Endothelial cell of umbilical vein (primary cell): Measurements from ENCODE around the gene SEMA4G. TPM values are rescaled to one million over a fixed set of nuclear protein-coding genes. Genes with fewer than 3 reads are reported as not detected.

Source experiments
- BruUV-seq: library from RNA; stranded (reverse); fragments of 400-500 nt; replicated peaks from 2 replicates; lab custom pipeline; 2021; lab: Mats Ljungman, UMichigan
- CTCF ChIA-PET: fragments of 300-600, 350-600 bp; sonication (Branson Sonifier 250); formaldehyde crosslinking; loops from one replicate; lab custom pipeline; 2021; ENCODE audit warnings: antibody characterized with exemption, inconsistent platforms; lab: Charles Lee
- POLR2A ChIA-PET: fragments of 300-600, 350-600 bp; sonication (Branson Sonifier 250); formaldehyde crosslinking; loops from one replicate; lab custom pipeline; 2021; ENCODE audit warnings: antibody characterized with exemption, inconsistent platforms; lab: Charles Lee
- DNase-seq: peaks from one replicate; pipeline ENCODE4 v3.0.0-alpha.2; 2011; ENCODE audit warnings: low read depth, low spot score
- FAIRE-seq: peaks from 2 replicates; lab custom pipeline; 2011; peaks lifted over from hg19 to GRCh38; lab: Jason Lieb, UNC
- H2AFZ ChIP-seq: 2 replicates; pipeline ENCODE4 v1.6.0; 2012; ENCODE audit warnings: low read depth, low read length, control low read depth, inconsistent platforms
- H3K27ac ChIP-seq: 2 replicates; pipeline ENCODE4 v1.5.1; 2011; ENCODE audit warnings: low read depth, mild to moderate bottlenecking, control low read depth, low read length, moderate library complexity; ENCODE audit not compliant: insufficient read depth
- H3K27me3 ChIP-seq, 2 experiments: 2 replicates each; pipeline versions ENCODE4 v1.6.0 to v1.6.1; 2011; ENCODE audit warnings: low read length in 2 of 2, mixed read lengths in 1 of 2; ENCODE audit not compliant: control insufficient read depth in 2 of 2, insufficient read depth in 2 of 2
- H3K36me3 ChIP-seq, 2 experiments: 2 replicates in 1 of 2; 3 replicates in 1 of 2; pipeline ENCODE4 v1.5.1; 2011; ENCODE audit warnings: low read length in 2 of 2, mild to moderate bottlenecking in 1 of 2, moderate library complexity in 1 of 2; ENCODE audit not compliant: control insufficient read depth in 2 of 2, insufficient read depth in 2 of 2; ENCODE audit errors: extremely low read depth in 1 of 2
- H3K4me1 ChIP-seq: 3 replicates; pipeline ENCODE4 v1.5.1; 2011; ENCODE audit warnings: mild to moderate bottlenecking, low read length; ENCODE audit not compliant: control insufficient read depth, insufficient read depth; ENCODE audit errors: extremely low read depth
- H3K4me2 ChIP-seq: 2 replicates; pipeline ENCODE4 v1.6.1; 2011; ENCODE audit warnings: low read length, control low read depth, mixed read lengths; ENCODE audit not compliant: insufficient read depth
- H3K4me3 ChIP-seq, 3 experiments: fragments of 200-600 bp in 1 of 3; sonication (generic), shearing (Covaris generic) in 1 of 3; replicated peaks in 1 of 3; 2 replicates each; pipeline ENCODE4 v1.5.1; 2011 to 2016; ENCODE audit warnings: control low read depth in 3 of 3, low read length in 3 of 3, mild to moderate bottlenecking in 2 of 3, inconsistent platforms in 1 of 3, low read depth in 1 of 3, moderate library complexity in 1 of 3; ENCODE audit not compliant: insufficient read depth in 1 of 3
- H3K79me2 ChIP-seq: 2 replicates; pipeline ENCODE4 v1.6.0; 2012; ENCODE audit warnings: low read length, inconsistent platforms; ENCODE audit not compliant: control insufficient read depth, insufficient read depth
- H3K9ac ChIP-seq: replicated peaks from 2 replicates; pipeline ENCODE3; 2011; ENCODE audit warnings: low read length, control low read depth; ENCODE audit not compliant: insufficient read depth; ENCODE audit errors: extremely low read depth
- H3K9me1 ChIP-seq: replicated peaks from 3 replicates; pipeline ENCODE4 v1.6.0; 2011; ENCODE audit warnings: mild to moderate bottlenecking, low read length; ENCODE audit not compliant: control insufficient read depth, insufficient read depth; ENCODE audit errors: extremely low read depth
- H3K9me3 ChIP-seq: replicated peaks from 2 replicates; pipeline ENCODE4 v1.5.1; 2012; ENCODE audit warnings: low read length, inconsistent platforms; ENCODE audit not compliant: control insufficient read depth, insufficient read depth
- H4K20me1 ChIP-seq: replicated peaks from 2 replicates; pipeline ENCODE3; 2011; ENCODE audit warnings: mild to moderate bottlenecking, low read length; ENCODE audit not compliant: control insufficient read depth, insufficient read depth; ENCODE audit errors: extremely low read depth
- EZH2 ChIP-seq: IDR thresholded peaks from 2 replicates; pipeline ENCODE4 v1.6.1; 2012; ENCODE audit warnings: borderline replicate concordance, low read depth, mild to moderate bottlenecking, moderate library complexity, low read length, inconsistent platforms; ENCODE audit not compliant: severe bottlenecking
- JUN ChIP-seq: IDR thresholded peaks from 2 replicates; pipeline ENCODE4 v1.6.1; 2011; ENCODE audit warnings: borderline replicate concordance, low read depth; ENCODE audit not compliant: insufficient read length, insufficient read depth
- POLR2AphosphoS5 ChIP-seq: IDR thresholded peaks from 2 replicates; pipeline ENCODE4 v1.6.1; 2012; ENCODE audit warnings: low read depth, mild to moderate bottlenecking, control low read depth, low read length, moderate library complexity; ENCODE audit not compliant: insufficient read depth
- dilution Hi-C: fragments of 300-500 bp; cut with MboI; formaldehyde crosslinking; loops from one replicate; pipeline ENCODE4 v1.15.0; 2019; ENCODE audit warnings: low sequenced_read_pairs; ENCODE audit not compliant: extremely low pct_ligation_motif_present
- intact Hi-C: fragments of 100-400 bp; cut with micrococcal nuclease; formaldehyde crosslinking; loops from one replicate; pipeline ENCODE4 v1.10.0; 2022
- polyA plus RNA-seq, 4 experiments: library from polyadenylated mRNA; depleted of rRNA in 3 of 4; stranded (reverse) in 3 of 4; unstranded in 1 of 4; fragments of >200 nt; gene quantifications; 2 replicates each; pipeline versions ENCODE4 v1.2.1 to v1.2.3, GENCODE V29; 2011 to 2012; ENCODE audit warnings: missing spikeins in 1 of 4
- total RNA-seq: library from RNA; stranded (reverse); gene quantifications from 2 replicates; pipeline ENCODE4 v1.2.3, GENCODE V29; 2021
- TF ChIP-seq, protein P1 (sequence below): IDR thresholded peaks from 2 replicates; pipeline ENCODE4 v1.6.1; 2011; ENCODE audit not compliant: insufficient read depth, insufficient read length
- TF ChIP-seq, protein P2 (sequence below), 2 donors: IDR thresholded peaks; 1 replicate in 1 of 2; 2 replicates in 1 of 2; pipeline ENCODE4 v1.5.1; 2011; ENCODE audit warnings: low read length in 2 of 2, mild to moderate bottlenecking in 2 of 2, moderate library complexity in 2 of 2, control low read depth in 1 of 2, inconsistent platforms in 1 of 2, low read depth in 1 of 2; ENCODE audit not compliant: insufficient read depth in 1 of 2; ENCODE audit errors: extremely low read depth in 1 of 2

Gene SEMA4G
- total and polyA plus RNA-seq, 2 donors (not counting 3 experiments of a cell fraction or from before 2014, with no cell fraction given), result 6.0 to 10.4 TPM

DNA sequence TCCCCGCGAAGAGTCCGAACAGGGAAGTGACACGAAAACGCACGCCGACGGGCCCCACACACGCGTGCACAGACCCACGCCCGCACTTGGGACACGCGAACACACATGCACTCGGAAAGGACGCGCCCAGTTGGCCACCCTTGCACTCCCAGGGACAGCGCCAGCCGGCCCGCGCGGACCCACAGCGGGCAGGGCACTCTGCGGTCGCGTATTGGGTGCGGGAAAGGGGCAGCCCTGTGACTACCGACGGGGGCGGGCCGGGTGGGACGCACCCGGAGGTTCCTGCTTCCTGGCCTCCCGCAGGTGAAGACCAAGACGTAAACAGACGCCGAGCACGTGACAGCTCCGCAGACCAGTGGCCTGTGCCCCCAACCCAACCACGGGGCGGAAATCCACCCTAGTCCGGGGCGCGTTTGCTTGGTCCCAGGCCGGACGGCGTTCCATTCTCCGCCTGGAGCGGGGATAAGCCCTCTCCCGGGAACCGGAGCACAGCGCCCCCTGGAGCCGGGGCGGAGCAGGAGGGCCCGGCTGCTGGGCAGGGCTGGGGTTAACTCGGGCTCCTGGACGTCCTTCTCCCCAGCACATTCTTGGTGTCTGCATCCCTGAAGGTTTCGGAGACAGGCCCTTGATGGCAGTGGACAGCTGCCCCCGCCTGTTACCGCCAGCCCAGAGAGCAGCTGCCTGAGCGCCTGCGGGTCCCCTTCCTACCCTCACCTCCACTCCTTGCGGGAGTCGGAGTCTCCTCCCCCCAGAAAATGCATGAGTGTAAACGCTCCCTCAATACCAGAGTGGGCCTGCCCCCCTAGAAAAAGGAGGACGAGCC is 28.3 kb downstream of the SEMA4G start:
- FAIRE-seq (peak; percentile 86), DNase-seq (peak; percentile 71)
- dilution Hi-C loops (no loop called here), intact Hi-C loops (loop anchor here (1.0 to 2.0 kb wide), 2 partner anchors 16 to 63 kb away; partner anchors contain the start of gene KAZALD1)
- Histone ChIP-seq H3K9me3 (no peaks in the 10 kb centered on the region), H3K9ac (peak overlapping the region; percentile 84), H2AFZ (peak overlapping the region; percentile 87), H3K4me2 (peak overlapping the region; percentile 6), H3K27me3 (no peaks in the 10 kb centered on the region), H4K20me1 (no peaks in the 10 kb centered on the region), H3K4me1 (peaks cover 33% of the 10 kb centered on the region), H3K27ac (peak overlapping the region; percentile 86), H3K36me3 (peaks cover 3 to 4% of the 10 kb centered on the region in 2 experiments), H3K79me2 (peaks cover 24% of the 10 kb centered on the region), H3K4me3 (peak overlapping the region; percentile 45 to 52 (median 49)), H3K9me1 (no peaks in the 10 kb centered on the region)
- no TSS peak for BruUV-seq
- POLR2A ChIA-PET, result no interaction called here
- TF ChIP-seq POLR2AphosphoS5 (no peak), EZH2 (no peak), JUN (no peak)
- TF ChIP-seq, protein P1, sequence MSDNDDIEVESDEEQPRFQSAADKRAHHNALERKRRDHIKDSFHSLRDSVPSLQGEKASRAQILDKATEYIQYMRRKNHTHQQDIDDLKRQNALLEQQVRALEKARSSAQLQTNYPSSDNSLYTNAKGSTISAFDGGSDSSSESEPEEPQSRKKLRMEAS, result no peak
- TF ChIP-seq, protein P2, sequence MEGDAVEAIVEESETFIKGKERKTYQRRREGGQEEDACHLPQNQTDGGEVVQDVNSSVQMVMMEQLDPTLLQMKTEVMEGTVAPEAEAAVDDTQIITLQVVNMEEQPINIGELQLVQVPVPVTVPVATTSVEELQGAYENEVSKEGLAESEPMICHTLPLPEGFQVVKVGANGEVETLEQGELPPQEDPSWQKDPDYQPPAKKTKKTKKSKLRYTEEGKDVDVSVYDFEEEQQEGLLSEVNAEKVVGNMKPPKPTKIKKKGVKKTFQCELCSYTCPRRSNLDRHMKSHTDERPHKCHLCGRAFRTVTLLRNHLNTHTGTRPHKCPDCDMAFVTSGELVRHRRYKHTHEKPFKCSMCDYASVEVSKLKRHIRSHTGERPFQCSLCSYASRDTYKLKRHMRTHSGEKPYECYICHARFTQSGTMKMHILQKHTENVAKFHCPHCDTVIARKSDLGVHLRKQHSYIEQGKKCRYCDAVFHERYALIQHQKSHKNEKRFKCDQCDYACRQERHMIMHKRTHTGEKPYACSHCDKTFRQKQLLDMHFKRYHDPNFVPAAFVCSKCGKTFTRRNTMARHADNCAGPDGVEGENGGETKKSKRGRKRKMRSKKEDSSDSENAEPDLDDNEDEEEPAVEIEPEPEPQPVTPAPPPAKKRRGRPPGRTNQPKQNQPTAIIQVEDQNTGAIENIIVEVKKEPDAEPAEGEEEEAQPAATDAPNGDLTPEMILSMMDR (IDR thresholded peaks at IDR 0.05; ENCODE audit: extremely low read depth in 1 of 2, insufficient read depth in 1 of 2, low read depth in 1 of 2, low read length in 2 of 2), result peak; percentile 93 to 95
- CTCF ChIA-PET, result interaction anchor here (0.5 to 12.6 kb wide), 13 partner anchors 10 to 145 kb away, joined by 3 to 254 read pairs (median 4); partner anchors contain the start of genes MRPL43, PDZD7, SEMA4G and SFXN3
